ENCODE measurements around the gene FXYD5.

DNA sequence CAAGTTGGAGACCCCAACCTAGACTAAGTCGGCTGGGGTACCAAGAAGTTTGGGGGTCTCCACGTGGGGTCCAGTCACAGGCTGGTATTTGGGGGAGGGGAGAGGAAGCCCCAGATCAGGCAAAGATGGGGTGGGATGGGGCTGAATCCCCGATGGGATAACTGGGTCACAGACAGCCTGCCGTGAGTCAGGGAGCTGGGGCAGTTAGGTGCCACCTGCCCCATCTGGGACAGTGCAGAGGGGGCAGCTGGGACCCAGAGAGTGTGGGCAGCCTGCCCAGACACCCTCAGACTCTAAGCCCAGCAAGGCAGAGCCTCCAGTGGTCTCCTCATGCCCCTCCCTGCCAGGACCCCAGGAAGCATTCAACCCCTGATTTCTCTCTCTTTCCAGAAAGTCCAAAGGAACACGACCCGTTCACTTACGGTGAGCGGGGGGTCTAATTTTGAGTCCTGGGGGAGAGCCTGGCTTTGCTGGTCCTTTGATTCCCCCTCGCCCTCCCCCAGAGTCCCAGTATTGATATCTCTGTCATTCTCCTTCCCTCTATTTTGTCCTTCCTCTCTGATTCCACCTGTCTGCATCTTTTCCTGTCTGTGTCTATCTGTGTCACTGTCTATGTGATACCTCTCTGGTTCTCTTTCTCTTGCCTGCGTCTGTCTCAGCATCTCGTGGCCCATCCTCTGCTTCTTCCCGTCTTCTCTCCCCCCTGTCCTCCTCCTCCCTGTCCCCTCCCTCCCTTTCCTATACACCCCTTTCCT is 14.2 kb upstream of the FXYD5 start:
- TF ChIP-seq, protein P1, sequence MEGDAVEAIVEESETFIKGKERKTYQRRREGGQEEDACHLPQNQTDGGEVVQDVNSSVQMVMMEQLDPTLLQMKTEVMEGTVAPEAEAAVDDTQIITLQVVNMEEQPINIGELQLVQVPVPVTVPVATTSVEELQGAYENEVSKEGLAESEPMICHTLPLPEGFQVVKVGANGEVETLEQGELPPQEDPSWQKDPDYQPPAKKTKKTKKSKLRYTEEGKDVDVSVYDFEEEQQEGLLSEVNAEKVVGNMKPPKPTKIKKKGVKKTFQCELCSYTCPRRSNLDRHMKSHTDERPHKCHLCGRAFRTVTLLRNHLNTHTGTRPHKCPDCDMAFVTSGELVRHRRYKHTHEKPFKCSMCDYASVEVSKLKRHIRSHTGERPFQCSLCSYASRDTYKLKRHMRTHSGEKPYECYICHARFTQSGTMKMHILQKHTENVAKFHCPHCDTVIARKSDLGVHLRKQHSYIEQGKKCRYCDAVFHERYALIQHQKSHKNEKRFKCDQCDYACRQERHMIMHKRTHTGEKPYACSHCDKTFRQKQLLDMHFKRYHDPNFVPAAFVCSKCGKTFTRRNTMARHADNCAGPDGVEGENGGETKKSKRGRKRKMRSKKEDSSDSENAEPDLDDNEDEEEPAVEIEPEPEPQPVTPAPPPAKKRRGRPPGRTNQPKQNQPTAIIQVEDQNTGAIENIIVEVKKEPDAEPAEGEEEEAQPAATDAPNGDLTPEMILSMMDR (conservative IDR thresholded peaks at IDR 0.05; ENCODE audit: low read depth, low read length), result no peak
- TF ChIP-seq EZH2 (IDR thresholded peaks at IDR 0.05; ENCODE audit: borderline replicate concordance, low read depth, low read length, poor library complexity, severe bottlenecking), result no peak

Data from A673 (cell line).